ENCODE data around the gene DOCK3.

The DOCK3 gene, protein sequence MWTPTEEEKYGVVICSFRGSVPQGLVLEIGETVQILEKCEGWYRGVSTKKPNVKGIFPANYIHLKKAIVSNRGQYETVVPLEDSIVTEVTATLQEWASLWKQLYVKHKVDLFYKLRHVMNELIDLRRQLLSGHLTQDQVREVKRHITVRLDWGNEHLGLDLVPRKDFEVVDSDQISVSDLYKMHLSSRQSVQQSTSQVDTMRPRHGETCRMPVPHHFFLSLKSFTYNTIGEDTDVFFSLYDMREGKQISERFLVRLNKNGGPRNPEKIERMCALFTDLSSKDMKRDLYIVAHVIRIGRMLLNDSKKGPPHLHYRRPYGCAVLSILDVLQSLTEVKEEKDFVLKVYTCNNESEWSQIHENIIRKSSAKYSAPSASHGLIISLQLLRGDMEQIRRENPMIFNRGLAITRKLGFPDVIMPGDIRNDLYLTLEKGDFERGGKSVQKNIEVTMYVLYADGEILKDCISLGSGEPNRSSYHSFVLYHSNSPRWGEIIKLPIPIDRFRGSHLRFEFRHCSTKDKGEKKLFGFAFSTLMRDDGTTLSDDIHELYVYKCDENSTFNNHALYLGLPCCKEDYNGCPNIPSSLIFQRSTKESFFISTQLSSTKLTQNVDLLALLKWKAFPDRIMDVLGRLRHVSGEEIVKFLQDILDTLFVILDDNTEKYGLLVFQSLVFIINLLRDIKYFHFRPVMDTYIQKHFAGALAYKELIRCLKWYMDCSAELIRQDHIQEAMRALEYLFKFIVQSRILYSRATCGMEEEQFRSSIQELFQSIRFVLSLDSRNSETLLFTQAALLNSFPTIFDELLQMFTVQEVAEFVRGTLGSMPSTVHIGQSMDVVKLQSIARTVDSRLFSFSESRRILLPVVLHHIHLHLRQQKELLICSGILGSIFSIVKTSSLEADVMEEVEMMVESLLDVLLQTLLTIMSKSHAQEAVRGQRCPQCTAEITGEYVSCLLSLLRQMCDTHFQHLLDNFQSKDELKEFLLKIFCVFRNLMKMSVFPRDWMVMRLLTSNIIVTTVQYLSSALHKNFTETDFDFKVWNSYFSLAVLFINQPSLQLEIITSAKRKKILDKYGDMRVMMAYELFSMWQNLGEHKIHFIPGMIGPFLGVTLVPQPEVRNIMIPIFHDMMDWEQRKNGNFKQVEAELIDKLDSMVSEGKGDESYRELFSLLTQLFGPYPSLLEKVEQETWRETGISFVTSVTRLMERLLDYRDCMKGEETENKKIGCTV (N-terminal part only)

GRCh38 chr3:50674349-50675178 is at the start of gene DOCK3:
DOCK3 (plus strand) TSS chr3:50674927; CDS start chr3:50675264, 337 bp downstream.
- no peak for DNase-seq (ENCODE audit: low read depth, low spot score)

- DNase-seq (ENCODE audit: low read depth, low spot score): no peak
Observed at GRCh38 chr3:50625231-50626182, 49.2 kb upstream of the DOCK3 start.

DNA sequence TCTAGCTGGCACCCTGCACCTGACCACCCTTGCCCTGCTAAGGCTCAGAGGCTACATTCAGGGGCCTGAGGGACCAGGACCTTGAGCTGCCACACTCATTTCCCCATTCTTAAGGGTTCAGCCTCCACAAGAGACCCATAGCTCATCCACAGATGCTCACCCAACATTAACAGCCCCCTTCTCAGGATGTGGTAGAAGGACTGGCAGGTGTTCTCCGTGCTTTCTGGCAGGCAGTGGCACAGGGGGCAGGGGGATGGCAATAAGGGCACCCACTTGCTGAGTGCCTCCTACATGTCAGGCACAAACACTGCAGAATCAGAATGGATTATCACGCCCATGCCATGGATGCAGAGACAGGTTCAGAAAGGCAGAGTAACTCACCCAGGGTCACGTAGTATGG is 48.3 kb upstream of the DOCK3 start:
- DNase-seq (ENCODE audit: low read depth, low spot score): no peak

DNA sequence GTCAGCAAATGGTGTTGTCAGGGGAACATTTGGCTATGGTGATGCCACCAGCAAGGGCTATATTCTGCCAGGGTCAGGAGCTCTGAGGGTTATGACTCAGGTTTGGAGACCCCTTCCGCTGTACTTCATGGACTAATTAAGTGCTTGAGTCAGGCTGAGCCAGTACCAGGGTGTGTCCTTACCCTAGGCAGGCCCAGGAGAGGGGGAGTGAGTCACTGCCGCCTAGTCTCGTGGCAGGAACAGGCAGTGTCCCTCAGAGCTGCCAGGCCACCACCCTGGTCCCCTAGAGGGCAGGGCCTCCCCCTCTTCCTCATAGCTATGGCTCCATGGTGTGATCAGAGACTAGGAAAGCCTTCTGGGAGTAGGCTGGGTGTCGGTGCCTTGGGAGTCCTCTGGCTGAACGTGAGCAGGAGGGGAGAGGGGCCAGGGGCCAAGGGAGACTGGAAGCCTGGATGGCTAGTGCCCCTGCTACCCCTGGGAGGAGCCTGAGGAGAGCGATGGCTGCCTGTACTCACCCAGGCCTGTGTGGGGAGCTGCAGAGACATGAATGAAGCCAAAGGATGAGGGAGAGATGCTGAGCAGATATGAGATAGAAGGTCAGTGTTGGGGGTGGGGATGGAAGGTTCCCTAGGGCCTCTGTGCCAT is 47.2 kb upstream of the DOCK3 start:
- no peak for DNase-seq (ENCODE audit: low read depth, low spot score)

- DNase-seq (ENCODE audit: low read depth, low spot score): no peak
Observed at GRCh38 chr3:50628601-50629000, 46.1 kb upstream of the DOCK3 start.

- no peak for DNase-seq (ENCODE audit: low read depth, low spot score)
Observed at GRCh38 chr3:50630394-50630793, 44.3 kb upstream of the DOCK3 start.

- no peak for DNase-seq (ENCODE audit: low read depth, low spot score)
Observed at GRCh38 chr3:50630877-50631276, 43.9 kb upstream of the DOCK3 start.

GRCh38 chr3:50632450-50632849 is 42.3 kb upstream of the DOCK3 start:
- DNase-seq (ENCODE audit: low read depth, low spot score): no peak

DNA sequence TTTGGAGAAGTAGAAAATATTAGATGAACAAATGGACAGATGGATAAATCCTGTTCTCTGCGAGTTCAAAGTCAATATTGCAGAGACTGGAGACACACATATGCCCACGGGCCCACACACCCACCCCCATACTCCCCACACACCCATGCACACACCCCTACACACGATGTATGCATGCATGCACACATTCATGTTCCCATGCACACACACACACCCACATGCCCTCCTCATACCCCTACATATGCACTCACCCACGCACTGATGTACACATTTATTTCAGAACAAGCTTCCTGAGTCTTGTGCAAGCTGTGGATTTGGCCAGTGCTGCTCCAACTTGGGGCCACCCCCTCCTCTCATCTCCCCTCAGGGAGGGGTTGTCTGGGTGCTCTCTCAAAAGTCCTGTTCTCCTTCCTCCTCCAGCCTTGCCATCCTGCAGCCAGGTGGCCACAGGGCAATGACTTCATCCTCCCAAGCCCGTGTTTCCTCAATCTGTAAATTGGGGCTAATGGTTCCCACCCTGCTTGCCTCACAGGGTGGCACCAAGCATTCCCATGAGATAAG is 41.4 kb upstream of the DOCK3 start:
- DNase-seq (ENCODE audit: low read depth, low spot score): no peak

DNA sequence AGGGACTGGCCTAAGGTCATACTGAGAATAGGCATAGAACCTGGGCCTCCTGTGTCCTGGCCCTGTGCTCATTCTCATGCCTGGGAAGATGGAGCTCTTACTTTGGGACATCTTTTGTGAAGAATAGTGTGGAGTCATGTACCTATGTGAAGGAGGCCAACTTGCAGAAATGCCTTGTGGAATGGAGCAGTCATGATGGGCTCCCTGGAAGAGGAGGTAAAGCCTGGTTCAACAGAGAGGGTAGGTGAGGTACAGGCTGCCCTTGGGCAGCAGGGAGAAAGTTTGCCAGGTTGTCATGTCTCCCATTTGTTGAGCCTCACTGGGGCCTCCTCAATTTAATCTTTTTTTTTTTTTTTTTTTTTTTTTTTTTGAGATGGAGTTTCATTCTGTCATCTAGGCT is 39.7 kb upstream of the DOCK3 start:
- no peak for DNase-seq (ENCODE audit: low read depth, low spot score)

GRCh38 chr3:50637011-50637410 is 37.7 kb upstream of the DOCK3 start:
- no peak for DNase-seq (ENCODE audit: low read depth, low spot score)

- no peak for DNase-seq (ENCODE audit: low read depth, low spot score)
Observed at GRCh38 chr3:50637945-50638344, 36.8 kb upstream of the DOCK3 start.

DNA sequence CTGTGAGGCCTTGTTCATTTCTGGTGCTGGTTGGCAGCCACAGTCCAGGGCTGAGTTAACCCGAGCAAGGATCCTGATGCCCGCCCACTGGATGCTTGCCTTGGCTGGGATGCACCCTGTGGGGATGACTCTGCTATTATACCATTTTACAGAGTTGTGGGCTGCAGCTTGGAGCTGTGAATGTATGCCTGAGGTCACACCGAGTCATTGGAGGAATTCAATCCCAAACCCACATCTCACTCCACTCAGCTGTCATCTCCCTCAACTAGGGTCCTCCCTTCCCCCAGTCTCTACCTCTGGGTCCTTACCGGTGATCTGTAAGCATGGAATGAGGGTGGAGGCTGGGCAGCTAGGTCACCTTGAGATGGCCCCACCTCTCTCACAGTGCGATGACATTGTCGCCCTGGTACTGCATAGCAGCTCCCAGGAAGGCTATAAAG is 35.7 kb upstream of the DOCK3 start:
- DNase-seq (ENCODE audit: low read depth, low spot score): no peak

DNA sequence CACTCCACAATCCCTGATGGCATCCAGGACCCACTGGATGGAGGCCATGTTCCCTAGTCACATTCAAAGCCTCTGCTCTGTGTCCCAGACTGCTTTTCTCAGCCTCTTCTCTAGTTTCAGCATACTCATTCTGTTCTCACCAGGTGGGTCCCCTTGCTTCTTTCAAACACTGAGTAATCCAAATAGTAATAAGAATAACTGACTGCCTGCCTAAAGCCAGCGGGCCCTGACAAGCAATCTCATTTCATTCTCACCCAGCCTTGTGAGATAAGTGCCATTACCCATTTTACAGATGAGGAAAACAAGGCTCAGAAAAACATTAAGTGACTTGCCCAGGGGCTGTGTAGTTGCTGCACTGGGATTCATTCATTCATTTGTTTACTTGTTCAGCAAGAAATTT is 32.3 kb upstream of the DOCK3 start:
- DNase-seq (ENCODE audit: low read depth, low spot score): no peak

DNA sequence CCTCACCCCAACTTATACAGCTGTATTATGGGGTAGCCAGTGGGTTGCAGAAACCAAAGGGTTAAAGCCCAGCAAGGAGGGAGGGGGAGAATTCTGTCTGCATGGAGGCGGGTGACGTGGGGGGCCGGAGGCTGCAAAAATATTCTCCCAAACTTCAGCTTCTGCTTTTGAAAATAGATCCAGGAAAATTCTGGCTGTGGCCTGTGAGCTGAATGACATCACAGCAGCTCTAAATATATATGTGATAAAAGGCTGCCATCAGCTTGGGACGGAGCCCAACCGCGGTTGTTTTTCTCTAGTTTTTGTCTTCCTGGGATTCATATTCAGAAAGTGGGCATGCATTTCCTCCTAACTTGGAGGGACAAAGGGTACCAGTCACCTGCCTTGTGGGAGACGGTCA is 30.2 kb upstream of the DOCK3 start:
- DNase-seq (ENCODE audit: low read depth, low spot score): no peak

GRCh38 chr3:50645378-50645777 is 29.3 kb upstream of the DOCK3 start:
- no peak for DNase-seq (ENCODE audit: low read depth, low spot score)

DNA sequence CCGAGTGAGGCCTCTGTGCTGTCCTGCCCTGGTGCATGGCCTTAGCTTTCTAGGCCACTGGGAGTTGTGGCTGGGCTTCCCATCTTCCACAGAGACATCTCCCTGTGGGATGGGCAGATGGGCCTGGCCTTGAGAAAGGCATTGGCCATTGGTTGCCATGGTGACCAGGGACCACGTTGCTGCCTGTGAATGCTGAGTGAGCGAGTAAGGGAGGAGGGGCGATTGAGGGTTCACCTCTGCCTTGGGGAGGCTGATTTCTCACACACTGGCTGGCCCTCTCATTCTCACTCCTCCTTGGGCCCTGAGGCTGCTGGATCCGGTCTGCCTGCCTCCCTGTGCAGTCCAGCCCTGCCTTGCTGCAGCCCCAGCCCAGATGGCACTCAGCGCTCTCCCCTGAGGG is 26.4 kb upstream of the DOCK3 start:
- DNase-seq (ENCODE audit: low read depth, low spot score): no peak

GRCh38 chr3:50648944-50649343 is 25.8 kb upstream of the DOCK3 start:
- no peak for DNase-seq (ENCODE audit: low read depth, low spot score)

DNA sequence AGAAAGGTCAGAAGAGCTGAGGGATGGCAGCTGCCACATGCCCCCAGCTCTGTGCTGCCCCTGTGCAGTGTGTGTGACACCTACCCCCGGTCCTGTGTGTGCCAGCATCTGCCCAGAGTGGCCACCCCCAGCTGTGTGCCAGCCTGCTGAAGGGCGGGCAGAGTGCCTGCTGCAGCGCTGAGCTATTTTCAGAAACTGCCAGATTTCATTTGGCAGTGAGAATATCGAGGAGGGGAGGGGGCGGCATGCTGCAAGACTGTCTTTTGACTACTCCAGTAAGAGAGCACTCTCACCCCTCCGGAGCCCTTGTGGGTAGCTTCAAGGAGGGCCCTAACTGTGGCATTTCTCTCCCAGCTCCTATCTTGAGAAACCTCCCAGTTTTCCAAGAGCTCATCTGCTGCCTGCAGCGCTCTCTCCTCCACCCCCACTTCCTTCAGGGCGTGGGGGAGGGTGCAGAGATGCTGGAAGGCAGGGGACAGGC is 25.2 kb upstream of the DOCK3 start:
- DNase-seq (ENCODE audit: low read depth, low spot score): no peak
